Measurements from ENCODE around the gene DENND4C.
A peak's percentile ranks its signal among the peaks of the same experiment; 100 is the strongest.
"Not testable (repeated sequence)": the region's sequence is repeated elsewhere in the genome, so short reads cannot be mapped to it uniquely, and the experiment has no call there.

The DENND4C gene

GRCh38 chr9:19230355-19231125 is at the start of gene DENND4C:
TSS of gene DENND4C (plus strand) at chr9:19230693. CDS start at chr9:19276175, 45,482 bp downstream.
- no peak within 1 kb of the TSS for H3K27ac Mint-ChIP-seq

GRCh38 chr9:19180991-19181390 is 49.5 kb upstream of the DENND4C start:
- H3K4me3 Mint-ChIP-seq: no peak overlapping the region
- H3K36me3 Mint-ChIP-seq: no peaks in the 10 kb centered on the region
- peaks cover 25% of the 10 kb centered on the region for H3K4me1 Mint-ChIP-seq
- no peak for DNase-seq (ENCODE audit: low spot score in 2 of 2)
- peak overlapping the region; percentile 89 for H3K27ac Mint-ChIP-seq
- H3K9me3 Mint-ChIP-seq: no peaks in the 10 kb centered on the region
- ATAC-seq: peak; percentile 29

More at GRCh38 chr9:19230355-19231125, at the start of gene DENND4C:
- DNase-seq (ENCODE audit: low spot score in 2 of 2) (peak; percentile 67 to 89), ATAC-seq (peak; percentile 88)
- H3K4me1 Mint-ChIP-seq: peaks cover 9% of the 10 kb centered on the region
- no peak within 1 kb of the TSS for H3K4me3 Mint-ChIP-seq
- H3K9me3 Mint-ChIP-seq: no peaks in the 10 kb centered on the region
- peaks cover 18% of the 10 kb centered on the region for H3K36me3 Mint-ChIP-seq

GRCh38 chr9:19181561-19181960 is 48.9 kb upstream of the DENND4C start:
- Mint-ChIP-seq H3K36me3 (no peaks in the 10 kb centered on the region), H3K27ac (peak overlapping the region; percentile 89)
- peak; percentile 6 for ATAC-seq

GRCh38 chr9:19184144-19184917 is 46.2 kb upstream of the DENND4C start:
- ATAC-seq: peak; percentile 100
- DNase-seq (ENCODE audit: low spot score in 2 of 2): peak; percentile 60 to 89
- no peaks in the 10 kb centered on the region for H3K36me3 Mint-ChIP-seq
- peaks cover 25% of the 10 kb centered on the region for H3K4me1 Mint-ChIP-seq
- H3K9me3 Mint-ChIP-seq: no peaks in the 10 kb centered on the region
- H3K4me3 Mint-ChIP-seq: peak overlapping the region; percentile 62
- H3K27ac Mint-ChIP-seq: peak overlapping the region; percentile 89

More at GRCh38 chr9:19181561-19181960, 48.9 kb upstream of the DENND4C start:
- Mint-ChIP-seq H3K4me3 (no peak overlapping the region), H3K9me3 (no peaks in the 10 kb centered on the region), H3K4me1 (peaks cover 25% of the 10 kb centered on the region)
- no peak for DNase-seq (ENCODE audit: low spot score in 2 of 2)

- H3K4me3 Mint-ChIP-seq: peak overlapping the region; percentile 62
- H3K27ac Mint-ChIP-seq: peak overlapping the region; percentile 89
These were observed 45.3 kb upstream of the DENND4C start for GRCh38 chr9:19185191-19185590.

GRCh38 chr9:19186232-19186631 is 44.3 kb upstream of the DENND4C start:
- Mint-ChIP-seq H3K36me3 (no peaks in the 10 kb centered on the region), H3K4me3 (no peak overlapping the region), H3K4me1 (peaks cover 21% of the 10 kb centered on the region), H3K9me3 (no peaks in the 10 kb centered on the region), H3K27ac (peak overlapping the region; percentile 89)
- ATAC-seq (no peak), DNase-seq (ENCODE audit: low spot score in 2 of 2) (no peak)

More at GRCh38 chr9:19185191-19185590, 45.3 kb upstream of the DENND4C start:
- DNase-seq (ENCODE audit: low spot score in 2 of 2): no peak
- peaks cover 25% of the 10 kb centered on the region for H3K4me1 Mint-ChIP-seq
- H3K36me3 Mint-ChIP-seq: no peaks in the 10 kb centered on the region
- H3K9me3 Mint-ChIP-seq: no peaks in the 10 kb centered on the region
- ATAC-seq: no peak

GRCh38 chr9:19188771-19189170 is 41.7 kb upstream of the DENND4C start:
- Mint-ChIP-seq H3K4me3 (no peak overlapping the region), H3K9me3 (no peaks in the 10 kb centered on the region), H3K4me1 (peaks cover 17% of the 10 kb centered on the region), H3K27ac (no peak overlapping the region), H3K36me3 (no peaks in the 10 kb centered on the region)
- no peak for DNase-seq (ENCODE audit: low spot score in 2 of 2)
- no peak for ATAC-seq

GRCh38 chr9:19192202-19193028 is 38.1 kb upstream of the DENND4C start:
- Mint-ChIP-seq H3K4me1 (peaks cover 9% of the 10 kb centered on the region), H3K9me3 (no peaks in the 10 kb centered on the region), H3K4me3 (no peak overlapping the region), H3K36me3 (no peaks in the 10 kb centered on the region), H3K27ac (peak overlapping the region; percentile 0)
- DNase-seq (ENCODE audit: low spot score in 2 of 2) (no peak), ATAC-seq (no peak)

- Mint-ChIP-seq H3K27ac (no peak overlapping the region), H3K4me1 (peaks cover 9% of the 10 kb centered on the region), H3K4me3 (no peak overlapping the region), H3K9me3 (no peaks in the 10 kb centered on the region), H3K36me3 (no peaks in the 10 kb centered on the region)
- ATAC-seq (no peak), DNase-seq (ENCODE audit: low spot score in 2 of 2) (no peak)
These were observed 37.5 kb upstream of the DENND4C start for GRCh38 chr9:19193029-19193324.

- not testable (repeated sequence) for ATAC-seq; H3K9me3 Mint-ChIP-seq; H3K4me3 Mint-ChIP-seq; H3K4me1 Mint-ChIP-seq; H3K36me3 Mint-ChIP-seq; DNase-seq (ENCODE audit: low spot score in 2 of 2); H3K27ac Mint-ChIP-seq
These were observed 37.0 kb upstream of the DENND4C start for GRCh38 chr9:19193358-19193973.

GRCh38 chr9:19198406-19198805 is 32.1 kb upstream of the DENND4C start:
- Mint-ChIP-seq H3K9me3 (no peaks in the 10 kb centered on the region), H3K27ac (no peak overlapping the region), H3K4me1 (no peaks in the 10 kb centered on the region), H3K4me3 (no peak overlapping the region), H3K36me3 (no peaks in the 10 kb centered on the region)
- DNase-seq (ENCODE audit: low spot score in 2 of 2) (no peak), ATAC-seq (no peak)

- DNase-seq (ENCODE audit: low spot score in 2 of 2): no peak
- Mint-ChIP-seq H3K4me1 (no peaks in the 10 kb centered on the region), H3K27ac (no peak overlapping the region), H3K9me3 (no peaks in the 10 kb centered on the region), H3K4me3 (no peak overlapping the region), H3K36me3 (no peaks in the 10 kb centered on the region)
- ATAC-seq: no peak
These were observed 31.5 kb upstream of the DENND4C start for GRCh38 chr9:19199012-19199411.

- Mint-ChIP-seq H3K36me3 (no peaks in the 10 kb centered on the region), H3K9me3 (no peaks in the 10 kb centered on the region), H3K4me3 (no peak overlapping the region), H3K4me1 (no peaks in the 10 kb centered on the region), H3K27ac (no peak overlapping the region)
- DNase-seq (ENCODE audit: low spot score in 2 of 2) (no peak), ATAC-seq (no peak)
These were observed 30.3 kb upstream of the DENND4C start for GRCh38 chr9:19200229-19200628.

GRCh38 chr9:19201899-19202891 is 28.3 kb upstream of the DENND4C start:
- Mint-ChIP-seq H3K27ac (no peak overlapping the region), H3K4me3 (no peak overlapping the region), H3K9me3 (no peaks in the 10 kb centered on the region), H3K36me3 (no peaks in the 10 kb centered on the region), H3K4me1 (no peaks in the 10 kb centered on the region)
- ATAC-seq (no peak), DNase-seq (ENCODE audit: low spot score in 2 of 2) (no peak)

All from stimulated activated effector memory CD8-positive, alpha-beta T cell treated with anti-CD3 and anti-CD28 coated beads, Interleukin-12 subunit alpha, Interleukin-12 subunit beta, amount 100 ng/mL, for 72 hours (primary cell).